Calu3 (cell line): ENCODE results near the gene SRRM2. TPM values are rescaled to one million over a fixed set of nuclear protein-coding genes. Genes with fewer than 3 reads are reported as not detected.

Experiments
- BruUV-seq: library from RNA; stranded (reverse); fragments of 400-500 nt; replicated peaks from 2 replicates; lab custom pipeline; 2021; lab: Mats Ljungman, UMichigan
- CTCF ChIA-PET: fragments of 300-600 bp; sonication (Branson Sonifier 250); formaldehyde crosslinking; loops from one replicate; lab custom pipeline; 2022; ENCODE audit warnings: antibody characterized with exemption; lab: Charles Lee
- DNase-seq: peaks from one replicate; pipeline ENCODE4 v3.0.0; 2022
- H3K27ac Mint-ChIP-seq: one replicate; pipeline ENCODE4 v1.8.0; 2022; ENCODE audit warnings: mixed read lengths; ENCODE audit not compliant: unreplicated experiment
- H3K27me3 Mint-ChIP-seq: one replicate; pipeline ENCODE4 v1.8.0; 2022; ENCODE audit warnings: mixed read lengths; ENCODE audit not compliant: unreplicated experiment
- H3K36me3 Mint-ChIP-seq: one replicate; pipeline ENCODE4 v1.8.0; 2022; ENCODE audit warnings: mild to moderate bottlenecking, moderate library complexity, mixed read lengths; ENCODE audit not compliant: insufficient read depth, unreplicated experiment
- H3K4me1 Mint-ChIP-seq: one replicate; pipeline ENCODE4 v1.8.0; 2022; ENCODE audit warnings: mild to moderate bottlenecking, low read depth, mixed read lengths; ENCODE audit not compliant: unreplicated experiment
- H3K4me3 Mint-ChIP-seq: one replicate; pipeline ENCODE4 v1.8.0; 2022; ENCODE audit warnings: mild to moderate bottlenecking, low read depth, moderate library complexity, mixed read lengths; ENCODE audit not compliant: unreplicated experiment
- H3K9me3 Mint-ChIP-seq: one replicate; pipeline ENCODE4 v1.8.0; 2022; ENCODE audit warnings: low read depth, mixed read lengths; ENCODE audit not compliant: unreplicated experiment
- intact Hi-C: fragments of 100-400 bp; cut with micrococcal nuclease; formaldehyde crosslinking; loops from one replicate; pipeline ENCODE4 v1.10.0; 2022; ENCODE audit not compliant: unreplicated experiment
- total RNA-seq: library from RNA; stranded (reverse); gene quantifications from 2 replicates; pipeline ENCODE4 v1.2.3, GENCODE V29; 2022
- TF ChIP-seq, protein P1 (sequence below): fragments of 200-600 bp; IDR thresholded peaks from one replicate; pipeline ENCODE4 v1.8.0; 2022; ENCODE audit warnings: antibody characterized with exemption; ENCODE audit not compliant: unreplicated experiment

SRRM2 gene
- total RNA-seq, 1 experiment from 2014 or later, result 905 TPM

DNA sequence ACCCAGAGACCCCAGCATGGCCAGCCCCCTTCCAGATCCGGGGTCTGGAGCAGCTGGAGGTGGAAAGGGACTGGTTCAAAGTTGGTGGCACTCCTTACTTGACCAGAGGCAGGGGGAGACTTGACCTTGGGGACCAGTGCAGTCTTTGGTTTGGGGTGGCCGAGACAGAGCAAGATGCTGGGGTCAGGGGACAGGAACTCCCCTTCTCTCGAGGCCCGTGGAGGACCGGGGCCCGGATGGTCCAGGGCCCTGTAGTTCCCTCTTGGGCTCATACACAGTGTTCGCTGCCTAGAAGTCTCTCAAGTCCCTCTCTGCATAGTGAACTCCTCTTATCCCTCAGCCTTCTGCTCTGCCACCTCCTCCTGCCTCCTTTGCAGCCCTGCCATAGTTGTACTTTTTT is 35.5 kb downstream of the SRRM2 start:
- no peaks in the 10 kb centered on the region for H3K9me3 Mint-ChIP-seq
- CTCF ChIA-PET, result interaction anchor here (1.0 kb wide), 1 partner anchor 10 kb away, joined by 3 read pairs; no protein-coding TSS in a partner anchor
- DNase-seq, result no peak
- H3K4me1 Mint-ChIP-seq, result peaks cover 38% of the 10 kb centered on the region
- BruUV-seq, result no TSS peak
- no peaks in the 10 kb centered on the region for H3K27me3 Mint-ChIP-seq
- H3K27ac Mint-ChIP-seq, result no peak overlapping the region
- TF ChIP-seq, protein P1, sequence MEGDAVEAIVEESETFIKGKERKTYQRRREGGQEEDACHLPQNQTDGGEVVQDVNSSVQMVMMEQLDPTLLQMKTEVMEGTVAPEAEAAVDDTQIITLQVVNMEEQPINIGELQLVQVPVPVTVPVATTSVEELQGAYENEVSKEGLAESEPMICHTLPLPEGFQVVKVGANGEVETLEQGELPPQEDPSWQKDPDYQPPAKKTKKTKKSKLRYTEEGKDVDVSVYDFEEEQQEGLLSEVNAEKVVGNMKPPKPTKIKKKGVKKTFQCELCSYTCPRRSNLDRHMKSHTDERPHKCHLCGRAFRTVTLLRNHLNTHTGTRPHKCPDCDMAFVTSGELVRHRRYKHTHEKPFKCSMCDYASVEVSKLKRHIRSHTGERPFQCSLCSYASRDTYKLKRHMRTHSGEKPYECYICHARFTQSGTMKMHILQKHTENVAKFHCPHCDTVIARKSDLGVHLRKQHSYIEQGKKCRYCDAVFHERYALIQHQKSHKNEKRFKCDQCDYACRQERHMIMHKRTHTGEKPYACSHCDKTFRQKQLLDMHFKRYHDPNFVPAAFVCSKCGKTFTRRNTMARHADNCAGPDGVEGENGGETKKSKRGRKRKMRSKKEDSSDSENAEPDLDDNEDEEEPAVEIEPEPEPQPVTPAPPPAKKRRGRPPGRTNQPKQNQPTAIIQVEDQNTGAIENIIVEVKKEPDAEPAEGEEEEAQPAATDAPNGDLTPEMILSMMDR, result no peak
- H3K36me3 Mint-ChIP-seq, result peaks cover 18% of the 10 kb centered on the region
- intact Hi-C loops, result no loop called here
- H3K4me3 Mint-ChIP-seq, result peak overlapping the region; percentile 14

DNA sequence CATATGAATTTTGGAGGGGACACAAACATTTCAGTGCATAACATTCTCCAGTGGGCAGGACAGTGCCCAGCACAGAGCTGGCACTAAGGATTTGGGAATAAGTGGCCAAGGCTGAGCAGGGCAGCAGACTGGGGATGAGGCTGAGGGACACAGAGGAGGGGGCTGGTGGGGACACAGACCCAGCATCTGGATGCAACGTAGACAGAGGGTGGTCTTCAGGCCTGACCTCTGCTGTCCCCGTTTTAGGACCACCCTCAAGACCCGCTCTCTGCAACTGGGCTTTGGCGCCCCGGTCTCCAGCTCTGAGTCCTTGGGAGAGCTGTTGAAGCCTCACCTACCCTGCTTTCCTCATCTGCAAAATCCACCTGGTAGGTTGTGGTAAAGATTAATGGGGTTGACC is 38.2 kb downstream of the SRRM2 start:
- peaks cover 47% of the 10 kb centered on the region for H3K4me1 Mint-ChIP-seq
- DNase-seq, result no peak
- TF ChIP-seq, protein P1, result no peak
- intact Hi-C loops, result no loop called here
- H3K27ac Mint-ChIP-seq, result no peak overlapping the region
- CTCF ChIA-PET, result interaction anchor here (0.8 kb wide), 1 partner anchor 8 kb away, joined by 3 read pairs; no protein-coding TSS in a partner anchor
- no peaks in the 10 kb centered on the region for H3K27me3 Mint-ChIP-seq
- no peaks in the 10 kb centered on the region for H3K9me3 Mint-ChIP-seq
- no peak overlapping the region for H3K4me3 Mint-ChIP-seq
- H3K36me3 Mint-ChIP-seq, result peaks cover 16% of the 10 kb centered on the region
- no TSS peak for BruUV-seq

DNA sequence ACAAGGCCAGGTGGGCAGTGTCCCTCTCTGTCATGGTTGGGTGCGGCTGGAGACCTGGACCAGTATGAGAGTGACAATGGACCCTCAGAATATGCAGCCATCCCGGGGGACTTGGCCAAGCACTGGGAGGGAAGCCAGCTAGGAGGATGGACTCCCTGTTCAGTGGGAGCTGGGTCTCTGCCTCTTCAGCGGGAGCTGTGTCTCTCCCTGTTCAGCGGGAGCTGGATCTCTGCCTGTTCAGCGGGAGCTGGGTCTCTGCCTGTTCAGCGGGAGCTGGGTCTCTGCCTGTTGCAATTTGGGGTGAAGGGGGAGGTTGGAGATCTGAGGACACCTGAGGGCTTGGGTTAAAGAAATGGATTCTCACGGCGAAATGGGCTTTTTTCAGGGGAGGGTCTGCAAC is 38.7 kb downstream of the SRRM2 start:
- H3K27me3 Mint-ChIP-seq, result no peaks in the 10 kb centered on the region
- DNase-seq, result no peak
- TF ChIP-seq, protein P1, result no peak
- H3K4me3 Mint-ChIP-seq, result no peak overlapping the region
- intact Hi-C loops, result no loop called here
- H3K9me3 Mint-ChIP-seq, result no peaks in the 10 kb centered on the region
- H3K36me3 Mint-ChIP-seq, result peaks cover 10% of the 10 kb centered on the region
- CTCF ChIA-PET, result interaction anchor here (0.8 kb wide), 1 partner anchor 8 kb away, joined by 3 read pairs; no protein-coding TSS in a partner anchor
- H3K27ac Mint-ChIP-seq, result no peak overlapping the region
- no TSS peak for BruUV-seq
- peaks cover 47% of the 10 kb centered on the region for H3K4me1 Mint-ChIP-seq

DNA sequence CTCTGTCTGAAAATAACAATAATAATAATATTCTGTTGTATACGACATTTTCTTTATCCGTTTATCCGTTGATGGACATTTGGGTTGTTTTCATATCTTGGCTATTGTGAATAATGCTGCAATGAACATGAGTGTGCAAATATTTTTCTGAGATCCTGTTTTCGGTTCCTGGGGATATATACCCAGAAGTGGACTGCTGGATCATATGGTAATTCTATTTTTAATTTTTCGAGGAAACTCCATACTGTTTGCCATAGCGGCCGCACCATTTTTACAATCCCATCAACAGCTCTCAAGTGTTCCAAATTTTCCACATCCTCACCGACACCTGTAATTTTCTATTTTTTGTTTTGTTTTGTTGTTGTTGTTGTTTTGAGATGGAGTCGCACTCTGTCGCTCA is 40.5 kb downstream of the SRRM2 start:
- no peaks in the 10 kb centered on the region for H3K27me3 Mint-ChIP-seq
- peaks cover 38% of the 10 kb centered on the region for H3K4me1 Mint-ChIP-seq
- peaks cover 8% of the 10 kb centered on the region for H3K36me3 Mint-ChIP-seq
- H3K4me3 Mint-ChIP-seq, result no peak overlapping the region
- peak overlapping the region; percentile 99 for H3K27ac Mint-ChIP-seq
- intact Hi-C loops, result no loop called here
- H3K9me3 Mint-ChIP-seq, result no peaks in the 10 kb centered on the region
- CTCF ChIA-PET, result no interaction called here
- TF ChIP-seq, protein P1, result no peak
- BruUV-seq, result no TSS peak
- DNase-seq, result no peak
